Large intestine (tissue), 3 donors: ENCODE results near the gene PPM1L. TPM values are rescaled to one million over a fixed set of nuclear protein-coding genes. Genes with fewer than 3 reads are reported as not detected.

ENCODE experiments used
- DNase-seq, 2 donors: peaks; one replicate each; pipeline versions ENCODE4 v3.0.0 to v3.0.0-alpha.2; 2013
- H3K27ac ChIP-seq: one replicate; pipeline ENCODE4 v1.5.1; 2013; ENCODE audit warnings: low read length
- H3K27me3 ChIP-seq: 2 replicates; pipeline ENCODE4 v1.6.1; 2013; ENCODE audit warnings: low read length; ENCODE audit not compliant: control insufficient read depth, insufficient read depth
- H3K36me3 ChIP-seq: 2 replicates; pipeline ENCODE4 v1.6.1; 2013; ENCODE audit warnings: low read length; ENCODE audit not compliant: control insufficient read depth, insufficient read depth
- H3K4me1 ChIP-seq: one replicate; pipeline ENCODE4 v1.6.1; 2013; ENCODE audit warnings: low read length; ENCODE audit not compliant: control insufficient read depth, insufficient read depth
- H3K4me3 ChIP-seq: one replicate; pipeline ENCODE4 v1.5.1; 2013; ENCODE audit warnings: low read length
- H3K9me3 ChIP-seq: one replicate; pipeline ENCODE4 v1.6.1; 2013; ENCODE audit warnings: mild to moderate bottlenecking, low read depth, low read length, moderate library complexity; ENCODE audit not compliant: control insufficient read depth
- WGBS: methylation state at CpG from one replicate; pipeline ENCODE4 v1.1.5; 2013; ENCODE audit warnings: low lambda C conversion rate; ENCODE audit not compliant: insufficient coverage; 5-methylcytosine and 5-hydroxymethylcytosine counted together
- polyA plus RNA-seq: library from polyadenylated mRNA; unstranded; fragments of 120-200 nt; gene quantifications from one replicate; pipeline ENCODE4 v1.2.1, GENCODE V29; 2013

The PPM1L gene
- polyA plus RNA-seq, 1 donor = 4.5 TPM

DNA sequence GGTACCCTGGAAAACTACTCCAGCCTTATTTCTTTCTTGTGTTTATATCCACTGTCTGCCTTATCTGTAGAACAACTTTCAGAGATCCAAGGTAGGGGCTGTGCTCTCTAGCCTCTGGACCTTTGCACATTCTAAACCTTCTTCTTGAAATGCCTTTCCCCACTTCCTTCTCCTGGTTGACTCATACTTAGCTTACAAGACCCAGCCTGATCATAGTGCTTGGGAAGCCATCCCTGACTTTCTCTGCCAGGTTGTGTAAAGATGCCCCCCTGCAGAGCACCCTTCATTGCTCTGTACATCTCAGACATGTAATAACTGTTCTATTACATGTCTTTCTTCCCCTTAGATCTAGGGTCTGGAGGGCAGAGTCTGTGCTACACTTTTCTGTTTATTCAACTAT, 50.1 kb downstream of the PPM1L start:
- Histone ChIP-seq H3K9me3 (no peaks in the 10 kb centered on the region), H3K27me3 (no peaks in the 10 kb centered on the region), H3K36me3 (no peaks in the 10 kb centered on the region), H3K27ac (no peak overlapping the region), H3K4me3 (no peak overlapping the region), H3K4me1 (no peaks in the 10 kb centered on the region)
- no peak for DNase-seq

DNA sequence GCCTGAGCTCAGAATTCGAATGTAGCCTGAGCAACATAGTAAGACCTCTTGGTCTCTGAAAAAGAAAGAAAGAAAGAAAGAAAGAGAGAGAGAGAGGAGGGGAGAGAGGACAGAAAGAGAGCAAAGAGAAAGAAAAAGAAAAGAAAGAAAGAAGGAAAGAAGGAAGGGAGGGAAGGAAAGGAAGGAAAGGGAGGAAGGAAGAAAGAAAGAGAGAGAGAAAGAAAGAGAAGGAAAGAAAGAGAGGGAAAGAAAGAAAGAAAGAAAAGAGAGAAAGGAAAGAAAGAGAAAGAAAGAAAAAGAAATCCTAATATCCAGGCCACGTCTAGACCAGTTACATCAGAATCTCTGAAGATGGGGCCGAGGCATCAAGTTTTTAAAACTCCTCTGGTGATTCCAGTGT, 50.7 kb downstream of the PPM1L start:
- no peak overlapping the region for H3K4me3 ChIP-seq

DNA sequence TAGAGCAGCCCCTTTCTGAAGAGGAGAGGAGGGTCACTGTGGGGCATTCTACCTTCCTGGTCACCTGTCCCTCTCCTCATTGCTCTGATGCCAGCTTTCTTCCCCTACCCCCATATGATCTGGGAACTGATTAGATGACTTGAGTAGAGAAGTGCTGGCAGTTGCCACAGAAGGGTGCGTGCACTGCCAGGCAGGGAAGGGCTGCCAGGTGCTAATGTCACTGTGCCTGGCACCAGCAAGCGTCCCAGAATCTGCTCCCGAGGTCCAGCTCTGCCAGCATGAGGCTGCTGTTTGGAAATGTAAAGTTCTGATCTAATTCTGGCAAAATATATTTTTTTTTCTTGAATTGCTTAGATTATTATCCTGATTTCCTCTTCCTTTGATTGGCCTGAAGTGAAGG, 52.8 kb downstream of the PPM1L start:
- WGBS = no CpG with 5 or more reads among the region's 3 CpGs
- Histone ChIP-seq H3K36me3 (no peaks in the 10 kb centered on the region), H3K9me3 (no peaks in the 10 kb centered on the region), H3K27me3 (no peaks in the 10 kb centered on the region), H3K4me1 (no peaks in the 10 kb centered on the region), H3K4me3 (no peak overlapping the region), H3K27ac (no peak overlapping the region)
- DNase-seq = no peak

More for the DNA sequence above, 50.7 kb downstream of the PPM1L start:
- WGBS = 94% methylated on average over 2 of the region's 3 CpGs
- Histone ChIP-seq H3K27me3 (no peaks in the 10 kb centered on the region), H3K4me1 (no peaks in the 10 kb centered on the region), H3K36me3 (no peaks in the 10 kb centered on the region), H3K9me3 (no peaks in the 10 kb centered on the region), H3K27ac (no peak overlapping the region)
- DNase-seq = no peak

DNA sequence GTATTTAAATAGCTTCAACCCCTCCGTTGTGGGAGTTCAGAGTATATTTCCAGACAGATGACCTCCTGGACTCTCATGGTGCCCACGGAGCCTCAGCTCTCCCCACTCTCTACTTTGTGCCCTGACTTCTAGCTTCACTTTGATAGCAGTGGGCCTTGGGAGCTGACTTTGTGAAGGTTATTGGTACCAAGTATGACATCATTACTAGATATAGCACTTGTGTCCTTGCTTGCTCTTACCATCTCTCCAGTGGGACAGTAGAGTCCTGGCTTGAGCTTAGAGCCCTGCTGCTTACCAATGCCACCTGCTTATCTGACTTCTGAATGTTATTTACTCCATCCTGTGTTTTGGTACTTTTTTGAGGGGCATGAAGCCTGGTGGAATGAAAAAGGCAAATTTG, 53.4 kb downstream of the PPM1L start:
- H3K36me3 ChIP-seq = no peaks in the 10 kb centered on the region
- WGBS = no CpG with 5 or more reads among the region's 2 CpGs
- no peaks in the 10 kb centered on the region for H3K9me3 ChIP-seq
- H3K4me3 ChIP-seq = no peak overlapping the region
- H3K27ac ChIP-seq = no peak overlapping the region
- no peaks in the 10 kb centered on the region for H3K27me3 ChIP-seq
- DNase-seq = no peak
- no peaks in the 10 kb centered on the region for H3K4me1 ChIP-seq

DNA sequence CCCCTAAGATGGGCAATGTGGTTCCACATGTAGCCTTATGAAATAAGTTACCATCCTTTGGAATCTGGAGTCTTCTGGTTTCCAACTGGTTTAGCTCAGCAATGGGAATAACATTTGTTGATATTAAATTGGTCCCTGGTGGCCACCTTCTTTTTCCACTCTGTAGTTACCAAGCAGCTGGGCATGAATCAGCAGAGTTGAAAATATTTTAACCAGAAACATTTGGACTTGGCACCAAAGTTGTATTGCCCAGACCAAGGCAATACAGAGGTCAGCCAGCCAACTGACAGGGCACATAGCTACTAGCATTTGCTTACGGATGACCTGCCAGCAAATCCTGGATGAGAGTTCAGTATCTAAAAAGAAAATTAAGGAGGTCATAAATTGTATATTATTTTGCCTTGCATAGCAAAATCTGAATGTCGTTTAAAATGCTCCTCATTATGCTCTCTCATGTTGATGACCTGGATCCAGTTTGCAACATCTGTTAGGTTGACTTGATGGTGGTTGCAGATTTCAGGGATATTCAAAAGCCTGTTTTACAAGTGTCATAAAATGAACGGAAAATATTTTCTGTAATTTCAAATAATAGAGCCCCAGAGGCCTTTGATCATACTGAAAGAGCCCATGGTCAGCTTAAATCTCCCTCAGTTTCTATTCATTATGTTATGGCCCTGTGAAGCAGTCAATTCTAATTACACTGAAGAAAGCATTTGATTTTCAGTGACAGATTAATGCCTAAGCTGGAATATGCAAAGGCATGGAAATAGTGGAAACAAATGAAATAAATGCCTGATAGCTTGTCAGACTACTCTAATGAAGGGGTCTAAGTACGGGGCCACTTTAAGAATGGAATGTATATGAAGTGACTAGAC, 54.6 kb downstream of the PPM1L start:
- Histone ChIP-seq H3K9me3 (no peaks in the 10 kb centered on the region), H3K27ac (no peak overlapping the region), H3K27me3 (no peaks in the 10 kb centered on the region), H3K4me1 (no peaks in the 10 kb centered on the region), H3K4me3 (no peak overlapping the region), H3K36me3 (no peaks in the 10 kb centered on the region)
- 60% methylated on average over 1 of the region's 4 CpGs for WGBS
- no peak for DNase-seq

DNA sequence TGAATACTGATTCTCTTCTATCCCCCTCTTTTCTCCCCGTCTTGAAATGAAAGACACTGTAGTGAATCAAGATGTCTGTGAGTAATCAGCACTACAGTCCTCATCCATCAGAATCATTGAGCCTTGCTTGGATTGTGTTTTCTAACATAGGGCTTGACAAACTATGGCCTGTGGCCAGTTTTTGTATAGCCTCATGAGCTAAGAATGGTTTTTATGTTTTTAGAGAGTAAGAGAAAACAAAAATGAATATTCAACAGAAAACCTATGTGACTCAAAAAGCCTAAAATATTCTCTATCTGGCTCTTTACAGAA, 55.2 kb downstream of the PPM1L start:
- H3K4me1 ChIP-seq = no peaks in the 10 kb centered on the region
- no peaks in the 10 kb centered on the region for H3K9me3 ChIP-seq
- H3K27ac ChIP-seq = no peak overlapping the region
- no CpG with 5 or more reads among the region's 1 CpG for WGBS
- H3K36me3 ChIP-seq = no peaks in the 10 kb centered on the region
- no peaks in the 10 kb centered on the region for H3K27me3 ChIP-seq
- no peak for DNase-seq
- no peak overlapping the region for H3K4me3 ChIP-seq

DNA sequence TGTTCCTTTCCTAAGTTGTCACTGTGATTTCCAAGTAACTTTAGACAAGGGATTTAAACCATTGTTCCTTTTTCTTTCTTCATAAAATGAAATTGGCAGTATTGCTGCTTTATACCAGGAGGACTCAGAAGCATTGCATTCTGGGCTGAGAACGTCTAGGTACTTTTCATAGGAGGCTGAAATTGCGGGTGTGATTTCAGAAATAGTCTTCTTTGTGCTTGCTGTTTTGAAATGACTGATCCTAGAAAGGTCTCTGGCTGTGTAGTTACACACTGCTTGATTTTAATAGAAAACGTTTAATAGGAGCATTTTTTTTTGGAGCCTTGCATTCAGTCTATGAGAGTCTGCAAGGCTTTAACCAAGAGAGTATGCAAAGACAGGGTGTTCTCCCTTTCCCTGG, 56.3 kb downstream of the PPM1L start:
- no peak for DNase-seq
- Histone ChIP-seq H3K9me3 (no peaks in the 10 kb centered on the region), H3K27ac (no peak overlapping the region), H3K27me3 (no peaks in the 10 kb centered on the region), H3K4me1 (no peaks in the 10 kb centered on the region), H3K4me3 (no peak overlapping the region), H3K36me3 (no peaks in the 10 kb centered on the region)
- 70% methylated on average over 2 of the region's 3 CpGs for WGBS

DNA sequence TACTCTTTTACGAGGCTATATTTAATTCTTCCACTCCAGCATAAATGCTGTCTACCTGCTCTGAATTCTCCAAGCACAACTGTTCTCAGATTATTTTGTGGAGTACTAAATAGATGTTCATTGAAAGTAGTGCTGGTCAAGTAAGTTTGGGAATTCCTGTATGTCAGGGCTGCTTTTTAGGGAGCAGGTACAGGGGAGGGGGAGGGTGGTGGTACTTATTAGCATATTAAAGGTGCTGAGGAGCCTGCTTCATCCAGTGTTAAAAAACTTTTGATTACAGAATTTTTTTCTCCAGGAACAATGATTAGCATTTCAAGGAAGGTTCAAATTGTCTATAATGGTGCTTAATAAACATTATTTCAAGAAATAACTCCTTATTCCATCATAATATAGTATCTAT, 59.2 kb downstream of the PPM1L start:
- no peak for DNase-seq
- no CpG with 5 or more reads among the region's 1 CpG for WGBS
- Histone ChIP-seq H3K9me3 (no peaks in the 10 kb centered on the region), H3K27me3 (no peaks in the 10 kb centered on the region), H3K4me1 (no peaks in the 10 kb centered on the region), H3K4me3 (no peak overlapping the region), H3K27ac (no peak overlapping the region), H3K36me3 (no peaks in the 10 kb centered on the region)

DNA sequence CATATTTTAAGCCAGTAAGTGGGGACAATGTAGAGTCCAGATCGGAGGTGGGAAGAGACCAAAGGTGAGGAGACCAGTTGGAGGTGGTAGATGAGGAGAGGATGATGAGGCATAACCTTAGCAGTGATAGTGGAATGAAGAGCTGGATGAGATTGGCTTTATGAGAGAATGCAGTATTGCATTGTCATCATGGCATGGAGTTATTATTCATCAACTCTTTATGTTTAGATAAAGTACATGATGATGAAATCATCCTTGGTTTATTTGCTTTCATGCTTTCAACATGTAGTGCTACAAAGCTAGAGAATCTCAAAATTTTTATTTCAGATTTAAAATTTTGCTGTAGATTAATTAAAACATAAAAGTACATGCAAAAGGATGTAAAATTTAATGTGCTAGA, 64.0 kb downstream of the PPM1L start:
- no CpG with 5 or more reads among the region's 1 CpG for WGBS
- Histone ChIP-seq H3K27ac (no peak overlapping the region), H3K4me3 (no peak overlapping the region), H3K4me1 (no peaks in the 10 kb centered on the region), H3K27me3 (no peaks in the 10 kb centered on the region), H3K9me3 (no peaks in the 10 kb centered on the region), H3K36me3 (no peaks in the 10 kb centered on the region)
- no peak for DNase-seq

DNA sequence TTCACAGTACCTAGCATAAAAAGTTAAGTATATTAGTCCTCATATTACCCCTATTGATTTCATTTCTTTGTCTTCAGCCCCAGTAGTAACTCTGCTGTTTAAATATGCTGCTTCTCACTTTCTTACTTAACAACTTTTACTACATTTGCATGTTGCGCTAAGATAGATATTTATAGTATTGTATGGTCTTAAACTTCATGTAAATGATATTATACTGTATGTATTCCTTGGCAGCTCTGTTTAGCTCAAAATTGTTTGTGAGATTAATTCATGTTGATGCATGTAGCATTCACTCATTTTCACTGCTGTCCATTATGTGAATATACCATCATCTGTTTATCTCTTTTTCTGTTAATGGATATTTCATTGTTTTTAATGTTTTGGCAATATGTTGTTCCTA, 64.4 kb downstream of the PPM1L start:
- Histone ChIP-seq H3K27ac (no peak overlapping the region), H3K4me3 (no peak overlapping the region), H3K9me3 (no peaks in the 10 kb centered on the region), H3K36me3 (no peaks in the 10 kb centered on the region), H3K4me1 (no peaks in the 10 kb centered on the region), H3K27me3 (no peaks in the 10 kb centered on the region)
- 100% methylated on average over 1 of the region's 1 CpG for WGBS
- no peak for DNase-seq

DNA sequence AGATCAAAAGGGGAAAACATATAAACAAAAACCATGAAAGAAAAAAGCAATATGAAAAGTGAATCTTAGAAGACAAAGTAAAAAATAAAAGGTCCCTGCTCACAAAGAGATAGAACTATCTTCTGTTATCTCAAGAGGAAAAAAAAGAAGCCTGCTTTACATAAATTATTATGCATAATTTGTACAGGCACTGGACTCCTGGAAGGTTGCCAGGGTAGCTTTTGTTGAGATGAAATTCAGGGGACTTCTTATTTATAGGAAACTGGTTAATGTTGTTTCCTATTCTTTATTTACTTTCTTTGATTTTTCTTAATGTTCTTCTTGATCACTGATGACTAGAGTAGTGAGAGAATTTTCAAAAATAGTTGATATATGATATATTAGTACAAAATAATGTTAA, 66.9 kb downstream of the PPM1L start:
- DNase-seq = no peak
- no peak overlapping the region for H3K4me3 ChIP-seq
- H3K36me3 ChIP-seq = no peaks in the 10 kb centered on the region
- no peaks in the 10 kb centered on the region for H3K4me1 ChIP-seq
- H3K27me3 ChIP-seq = no peaks in the 10 kb centered on the region
- H3K9me3 ChIP-seq = no peaks in the 10 kb centered on the region
- H3K27ac ChIP-seq = no peak overlapping the region
